Heart left ventricle (tissue), 13 donors: ENCODE data around the gene ZNF628.
"Not testable (repeated sequence)": the region's sequence is repeated elsewhere in the genome, so short reads cannot be mapped to it uniquely, and the experiment has no call there.

Experiments used
- POLR2A ChIP-seq, 2 donors: fragments of 450-650 bp; IDR thresholded peaks; one replicate each; pipeline ENCODE4 v1.6.1; 2017; ENCODE audit warnings: antibody characterized with exemption in 2 of 2, mild to moderate bottlenecking in 2 of 2, moderate library complexity in 2 of 2
- TF ChIP-seq, protein P1 (sequence below), 12 donors: fragments of 200-600 bp; sonication (generic) in 4 of 12; IDR thresholded peaks; one replicate each; pipeline versions ENCODE4 v1.5.0 to v1.8.0; 2018 to 2022; ENCODE audit warnings: antibody characterized with exemption in 12 of 12, mild to moderate bottlenecking in 5 of 12
- donor health status: ischemic (EF 13 %, LVEDD 7.1; RV severe dilation, severe dysfunction).
- donor health status: DM: no; HTN: yes; CAD: no.
- donor health status: DM: no; HTN: no; CAD: no.
- donor health status: ischemic (EF 25% LVEDD 6.9; RV normal size, moderate dysfunction).
- donor health status: ischemic (EF 25% LVEDD 5.7; RV mildly dilated, moderate dysfunction).
- donor health status: ischemic (EF 35%, LVEDD 5.7; RV mildly dilated, moderate dysfunction).
- donor health status: nonischemic (EF 11% LVEDD 7.7; RV severe dilation, severe dysfunction).
- donor health status: DM: yes; HTN: yes; CAD: no.
- donor health status: PGD.
- donor health status: ischemic (EF 29% LVEDD 5.4; RV normal size, mild dysfunction).
- donor health status: nonischemic (EF 23%, LVEDD 6.1; RV moderate dilation, normal function).

DNA sequence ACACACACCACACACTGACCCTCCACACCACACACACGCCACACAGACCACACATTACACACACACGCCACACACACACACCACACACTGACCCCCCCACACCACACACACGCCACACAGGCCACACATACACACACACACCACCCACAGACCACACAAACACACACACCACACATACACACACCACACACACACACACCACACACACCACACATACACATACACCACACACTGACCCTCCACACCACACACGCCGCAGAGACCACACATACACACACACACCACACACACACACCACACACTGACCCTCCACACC is 28.3 kb upstream of the ZNF628 start:
- TF ChIP-seq, protein P1, sequence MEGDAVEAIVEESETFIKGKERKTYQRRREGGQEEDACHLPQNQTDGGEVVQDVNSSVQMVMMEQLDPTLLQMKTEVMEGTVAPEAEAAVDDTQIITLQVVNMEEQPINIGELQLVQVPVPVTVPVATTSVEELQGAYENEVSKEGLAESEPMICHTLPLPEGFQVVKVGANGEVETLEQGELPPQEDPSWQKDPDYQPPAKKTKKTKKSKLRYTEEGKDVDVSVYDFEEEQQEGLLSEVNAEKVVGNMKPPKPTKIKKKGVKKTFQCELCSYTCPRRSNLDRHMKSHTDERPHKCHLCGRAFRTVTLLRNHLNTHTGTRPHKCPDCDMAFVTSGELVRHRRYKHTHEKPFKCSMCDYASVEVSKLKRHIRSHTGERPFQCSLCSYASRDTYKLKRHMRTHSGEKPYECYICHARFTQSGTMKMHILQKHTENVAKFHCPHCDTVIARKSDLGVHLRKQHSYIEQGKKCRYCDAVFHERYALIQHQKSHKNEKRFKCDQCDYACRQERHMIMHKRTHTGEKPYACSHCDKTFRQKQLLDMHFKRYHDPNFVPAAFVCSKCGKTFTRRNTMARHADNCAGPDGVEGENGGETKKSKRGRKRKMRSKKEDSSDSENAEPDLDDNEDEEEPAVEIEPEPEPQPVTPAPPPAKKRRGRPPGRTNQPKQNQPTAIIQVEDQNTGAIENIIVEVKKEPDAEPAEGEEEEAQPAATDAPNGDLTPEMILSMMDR (IDR thresholded peaks at IDR 0.05) = not testable (repeated sequence)
- TF ChIP-seq POLR2A (IDR thresholded peaks at IDR 0.05) = not testable (repeated sequence)
